SIG-M5 treated with dmso at 0.1 percent for 504 hours (cell line): ENCODE measurements around the gene WDR19.
"Not testable (repeated sequence)": the region's sequence is repeated elsewhere in the genome, so short reads cannot be mapped to it uniquely, and the experiment has no call there.

Experiments
- DNase-seq: peaks from one replicate; lab custom pipeline; 2025; ENCODE audit not compliant: unreplicated experiment; lab: John Stamatoyannopoulos, UW

WDR19 gene

GRCh38 chr4:39232100-39232499 is 49.8 kb downstream of the WDR19 start:
- no peak for DNase-seq

GRCh38 chr4:39233114-39233513 is 50.8 kb downstream of the WDR19 start:
- DNase-seq, result no peak

GRCh38 chr4:39233783-39234182 is 51.5 kb downstream of the WDR19 start:
- no peak for DNase-seq

- DNase-seq, result no peak
Measured at GRCh38 chr4:39235021-39235420, 52.7 kb downstream of the WDR19 start.

- DNase-seq, result no peak
Measured at GRCh38 chr4:39235696-39236095, 53.4 kb downstream of the WDR19 start.

- no peak for DNase-seq
Measured at GRCh38 chr4:39237179-39237578, 54.9 kb downstream of the WDR19 start.

GRCh38 chr4:39243462-39243861 is 61.1 kb downstream of the WDR19 start:
- no peak for DNase-seq

GRCh38 chr4:39255266-39255665 is 72.9 kb downstream of the WDR19 start:
- DNase-seq, result no peak

GRCh38 chr4:39255871-39256270 is 73.5 kb downstream of the WDR19 start:
- no peak for DNase-seq

GRCh38 chr4:39256436-39256835 is 74.1 kb downstream of the WDR19 start:
- no peak for DNase-seq

- DNase-seq, result no peak
Measured at GRCh38 chr4:39259571-39260330, 77.4 kb downstream of the WDR19 start.

- DNase-seq, result no peak
Measured at GRCh38 chr4:39263895-39264294, 81.6 kb downstream of the WDR19 start.

GRCh38 chr4:39274503-39274902 is 92.2 kb downstream of the WDR19 start:
- no peak for DNase-seq

GRCh38 chr4:39277661-39278060 is 95.3 kb downstream of the WDR19 start:
- not testable (repeated sequence) for DNase-seq

GRCh38 chr4:39278476-39278875 is 96.1 kb downstream of the WDR19 start:
- DNase-seq, result no peak

- no peak for DNase-seq
Measured at GRCh38 chr4:39279416-39279815, 97.1 kb downstream of the WDR19 start.

GRCh38 chr4:39280770-39281169 is 98.4 kb downstream of the WDR19 start:
- no peak for DNase-seq

- no peak for DNase-seq
Measured at GRCh38 chr4:39285111-39285795, 102.9 kb downstream of the WDR19 start.

- DNase-seq, result no peak
Measured at GRCh38 chr4:39285853-39286252, 103.5 kb downstream of the WDR19 start.

GRCh38 chr4:39286263-39286662 is 103.9 kb downstream of the WDR19 start:
- DNase-seq, result no peak

- DNase-seq, result no peak
Measured at GRCh38 chr4:39287223-39287622, 104.9 kb downstream of the WDR19 start.

- no peak for DNase-seq
Measured at GRCh38 chr4:39291686-39292085, 109.4 kb downstream of the WDR19 start.

- not testable (repeated sequence) for DNase-seq
Measured at GRCh38 chr4:39292433-39292832, 110.1 kb downstream of the WDR19 start.
